NCI-H1105 treated with DMSO at 0.1 percent for 48 hours (cell line): ENCODE data around the gene THADA.
"Not testable (repeated sequence)": the region's sequence is repeated elsewhere in the genome, so short reads cannot be mapped to it uniquely, and the experiment has no call there.

ENCODE experiments used
- DNase-seq: peaks from one replicate; lab custom pipeline; 2025; lab: John Stamatoyannopoulos, UW

THADA gene

GRCh38 chr2:43595603-43596412, at the start of gene THADA:
TSS of gene THADA (minus strand) at chr2:43596038. CDS start at chr2:43592392, 3,646 bp downstream.
- DNase-seq = peak; percentile 97

- no peak for DNase-seq
Measured at GRCh38 chr2:43643680-43644079, 47.8 kb upstream of the THADA start.

GRCh38 chr2:43642363-43642762, 46.5 kb upstream of the THADA start:
- DNase-seq = no peak

- DNase-seq = peak; percentile 55
Measured at GRCh38 chr2:43637030-43637803, 41.4 kb upstream of the THADA start, which contains the start of gene PLEKHH2. TSS of gene PLEKHH2 (plus strand) at chr2:43637260. CDS start at chr2:43644674, 7,414 bp downstream.

- DNase-seq = no peak
Measured at GRCh38 chr2:43636621-43637020, 40.8 kb upstream of the THADA start.

- DNase-seq = not testable (repeated sequence)
Measured at GRCh38 chr2:43636153-43636552, 40.3 kb upstream of the THADA start.

- peak; percentile 74 for DNase-seq
Measured at GRCh38 chr2:43634604-43635306, 38.9 kb upstream of the THADA start.

- DNase-seq = no peak
Measured at GRCh38 chr2:43631618-43632317, 35.9 kb upstream of the THADA start.

GRCh38 chr2:43622931-43623451, 27.2 kb upstream of the THADA start:
- DNase-seq = peak; percentile 16

GRCh38 chr2:43619511-43619910, 23.7 kb upstream of the THADA start:
- no peak for DNase-seq

- DNase-seq = no peak
Measured at GRCh38 chr2:43616967-43617680, 21.3 kb upstream of the THADA start.

GRCh38 chr2:43612944-43613343, 17.1 kb upstream of the THADA start:
- no peak for DNase-seq

- DNase-seq = peak; percentile 66
Measured at GRCh38 chr2:43611987-43612894, 16.4 kb upstream of the THADA start.

GRCh38 chr2:43610361-43610760, 14.5 kb upstream of the THADA start:
- DNase-seq = no peak

- DNase-seq = peak; percentile 43
Measured at GRCh38 chr2:43609290-43609918, 13.6 kb upstream of the THADA start.

GRCh38 chr2:43605851-43606250, 10.0 kb upstream of the THADA start:
- peak; percentile 5 for DNase-seq

GRCh38 chr2:43605079-43605655, 9.3 kb upstream of the THADA start:
- DNase-seq = peak; percentile 38

- no peak for DNase-seq
Measured at GRCh38 chr2:43604674-43605073, 8.8 kb upstream of the THADA start.

- DNase-seq = not testable (repeated sequence)
Measured at GRCh38 chr2:43600596-43600995, 4.8 kb upstream of the THADA start.
